H9 (cell line): Measurements from ENCODE around the gene SMARCA2. TPM values are rescaled to one million over a fixed set of nuclear protein-coding genes. Genes with fewer than 3 reads are reported as not detected.

Experiments used
- DNase-seq: peaks from one replicate; pipeline ENCODE4 v3.0.0-alpha.2; 2017
- H2AFZ ChIP-seq: one replicate; pipeline ENCODE4 v1.6.1; 2013; ENCODE audit warnings: mild to moderate bottlenecking, low read length, control low read depth, moderate library complexity
- H2AK5ac ChIP-seq: 2 replicates; pipeline ENCODE4 v1.6.1; 2013; ENCODE audit warnings: low read length, control low read depth, mixed read lengths; ENCODE audit not compliant: insufficient read length
- H2BK120ac ChIP-seq: one replicate; pipeline ENCODE4 v1.6.1; 2013; ENCODE audit warnings: low read depth, mild to moderate bottlenecking, low read length, control low read depth, inconsistent platforms; ENCODE audit not compliant: poor library complexity, severe bottlenecking
- H2BK12ac ChIP-seq: 2 replicates; pipeline ENCODE4 v1.6.1; 2013; ENCODE audit warnings: low read length, control low read depth, mixed read lengths, low read depth; ENCODE audit not compliant: insufficient read length
- H2BK15ac ChIP-seq: 2 replicates; pipeline ENCODE4 v1.6.1; 2013; ENCODE audit warnings: low read depth, low read length, control low read depth
- H2BK20ac ChIP-seq: one replicate; pipeline ENCODE4 v1.6.1; 2013; ENCODE audit warnings: low read depth, mild to moderate bottlenecking, low read length, control low read depth, inconsistent platforms; ENCODE audit not compliant: poor library complexity, severe bottlenecking
- H2BK5ac ChIP-seq: 2 replicates; pipeline ENCODE4 v1.6.1; 2013; ENCODE audit warnings: low read length, control low read depth, mixed read lengths; ENCODE audit not compliant: insufficient read length
- H3K14ac ChIP-seq: 2 replicates; pipeline ENCODE4 v1.6.1; 2013; ENCODE audit warnings: low read length, control low read depth; ENCODE audit not compliant: insufficient read depth
- H3K18ac ChIP-seq: 2 replicates; pipeline ENCODE4 v1.6.1; 2013; ENCODE audit warnings: low read depth, mild to moderate bottlenecking, mixed read lengths, low read length, control low read depth; ENCODE audit not compliant: insufficient read length
- H3K23ac ChIP-seq: 2 replicates; pipeline ENCODE4 v1.6.1; 2013; ENCODE audit warnings: low read length, control low read depth, mixed read lengths, low read depth; ENCODE audit not compliant: insufficient read length
- H3K23me2 ChIP-seq: 2 replicates; pipeline ENCODE4 v1.6.1; 2013; ENCODE audit warnings: low read depth, mild to moderate bottlenecking, mixed read lengths, low read length, control low read depth; ENCODE audit not compliant: insufficient read length, poor library complexity, severe bottlenecking
- H3K27ac ChIP-seq: 2 replicates; pipeline ENCODE4 v1.5.1; 2013; ENCODE audit warnings: low read length, control low read depth, mixed read lengths, low read depth; ENCODE audit not compliant: insufficient read length
- H3K27me3 ChIP-seq: 2 replicates; pipeline ENCODE4 v1.6.1; 2013; ENCODE audit warnings: low read length, control low read depth, inconsistent platforms; ENCODE audit not compliant: insufficient read depth
- H3K4ac ChIP-seq: 2 replicates; pipeline ENCODE4 v1.6.1; 2013; ENCODE audit warnings: low read depth, mild to moderate bottlenecking, control low read depth, inconsistent platforms, low read length, moderate library complexity
- H3K4me1 ChIP-seq: 2 replicates; pipeline ENCODE4 v1.6.1; 2013; ENCODE audit warnings: low read length, control low read depth, inconsistent platforms; ENCODE audit not compliant: insufficient read depth
- H3K4me2 ChIP-seq: 2 replicates; pipeline ENCODE4 v1.6.1; 2013; ENCODE audit warnings: low read length, control low read depth, mixed read lengths; ENCODE audit not compliant: insufficient read length, insufficient read depth
- H3K56ac ChIP-seq: 2 replicates; pipeline ENCODE4 v1.6.1; 2013; ENCODE audit warnings: low read depth, mild to moderate bottlenecking, mixed read lengths, low read length, control low read depth; ENCODE audit not compliant: insufficient read length
- H3K79me1 ChIP-seq: 2 replicates; pipeline ENCODE4 v1.6.1; 2013; ENCODE audit warnings: low read depth, mild to moderate bottlenecking, moderate library complexity, low read length, control low read depth, inconsistent platforms; ENCODE audit not compliant: insufficient read depth, poor library complexity, severe bottlenecking
- H3K79me2 ChIP-seq: 2 replicates; pipeline ENCODE4 v1.6.1; 2013; ENCODE audit warnings: low read length, control low read depth, inconsistent platforms; ENCODE audit not compliant: insufficient read depth
- H3K9ac ChIP-seq: 2 replicates; pipeline ENCODE4 v1.6.1; 2013; ENCODE audit warnings: low read length, control low read depth, mixed read lengths; ENCODE audit not compliant: insufficient read length; ENCODE audit errors: extremely low read depth
- H3K9me3 ChIP-seq: one replicate; pipeline ENCODE4 v1.6.1; 2013; ENCODE audit warnings: low read depth, low read length, inconsistent platforms; ENCODE audit not compliant: control insufficient read depth
- H3T11ph ChIP-seq: one replicate; pipeline ENCODE4 v1.6.1; 2013; ENCODE audit warnings: mild to moderate bottlenecking, low read length, control low read depth, inconsistent platforms
- H4K20me1 ChIP-seq: one replicate; pipeline ENCODE4 v1.6.1; 2013; ENCODE audit not compliant: control insufficient read depth, insufficient read length, insufficient read depth
- H4K5ac ChIP-seq: 2 replicates; pipeline ENCODE4 v1.6.1; 2013; ENCODE audit warnings: low read depth, mild to moderate bottlenecking, mixed read lengths, low read length, control low read depth; ENCODE audit not compliant: insufficient read length
- H4K8ac ChIP-seq: replicated peaks from 2 replicates; pipeline ENCODE4 v1.6.1; 2013; ENCODE audit warnings: low read length, control low read depth, mixed read lengths, low read depth; ENCODE audit not compliant: insufficient read length
- H4K91ac ChIP-seq: 2 replicates; pipeline ENCODE4 v1.6.1; 2013; ENCODE audit warnings: low read depth, mild to moderate bottlenecking, moderate library complexity, mixed read lengths, low read length, control low read depth; ENCODE audit not compliant: insufficient read length
- H3K27ac Mint-ChIP-seq, 3 experiments: 2 replicates in 2 of 3; 3 replicates in 1 of 3; pipeline ENCODE4 v1.8.0; 2020 to 2021; ENCODE audit warnings: mixed read lengths in 3 of 3, mild to moderate bottlenecking in 1 of 3, moderate library complexity in 1 of 3
- H3K27me3 Mint-ChIP-seq: 2 replicates; pipeline ENCODE4 v1.8.0; 2021; ENCODE audit warnings: low read depth, mild to moderate bottlenecking, moderate library complexity, mixed read lengths
- H3K36me3 Mint-ChIP-seq, 3 experiments: 2 replicates in 2 of 3; 3 replicates in 1 of 3; pipeline ENCODE4 v1.8.0; 2020 to 2021; ENCODE audit warnings: low read depth in 3 of 3, mixed read lengths in 3 of 3; ENCODE audit not compliant: insufficient read depth in 1 of 3
- H3K4me1 Mint-ChIP-seq, 2 experiments: 2 replicates each; pipeline ENCODE4 v1.8.0; 2020; ENCODE audit warnings: mixed read lengths in 2 of 2
- H3K4me3 Mint-ChIP-seq, 2 experiments: 2 replicates in 1 of 2; 3 replicates in 1 of 2; pipeline ENCODE4 v1.8.0; 2020 to 2021; ENCODE audit warnings: mild to moderate bottlenecking in 2 of 2, mixed read lengths in 2 of 2, moderate library complexity in 1 of 2
- H3K9me3 Mint-ChIP-seq, 2 experiments: 2 replicates in 1 of 2; 3 replicates in 1 of 2; pipeline ENCODE4 v1.8.0; 2020; ENCODE audit warnings: mild to moderate bottlenecking in 2 of 2, mixed read lengths in 2 of 2, moderate library complexity in 1 of 2
- WGBS: extraction: QIAGEN DNeasy Blood & Tissue Kit; methylation state at CpG from one replicate; pipeline ENCODE4 v1.1.7; 2013; ENCODE audit warnings: missing lambda C conversion rate, low lambda C conversion rate, mixed read lengths; ENCODE audit not compliant: insufficient read length; ENCODE audit errors: extremely low coverage; 5-methylcytosine and 5-hydroxymethylcytosine counted together
- total RNA-seq: library from RNA; stranded (reverse); gene quantifications from 2 replicates; pipeline ENCODE4 v1.2.1, GENCODE V29; 2021
- TF ChIP-seq, protein P1 (sequence below): fragments of 200-600 bp; sonication (generic); conservative IDR thresholded peaks from 3 replicates; pipeline ENCODE4 v1.8.0; 2021; ENCODE audit warnings: antibody characterized with exemption, mild to moderate bottlenecking

SMARCA2 gene
- total RNA-seq, 1 experiment from 2014 or later = 15.3 TPM

DNA sequence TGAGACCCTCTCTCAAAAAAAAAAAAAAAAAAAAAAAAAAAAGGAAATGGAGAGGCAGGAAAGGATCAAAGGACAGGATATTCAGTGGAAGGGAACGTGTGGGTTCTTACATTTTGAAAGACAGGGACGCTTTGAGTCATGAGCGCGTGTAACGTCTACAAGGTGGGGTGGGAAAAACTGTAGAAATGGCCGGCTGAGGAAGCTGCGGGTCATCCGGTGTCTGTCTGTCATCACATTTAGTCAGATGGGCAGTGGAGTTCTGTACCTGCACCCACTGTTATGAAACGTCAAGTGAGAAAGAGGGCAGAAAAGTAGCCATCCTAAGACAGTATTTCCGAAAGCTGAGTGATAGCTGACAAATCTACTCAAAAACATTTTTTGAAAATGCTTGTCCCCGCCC, 159.8 kb downstream of the SMARCA2 start:
- no peak overlapping the region for H3K4me3 Mint-ChIP-seq

More for the DNA sequence above, 159.8 kb downstream of the SMARCA2 start:
- H3K27ac Mint-ChIP-seq = peak overlapping the region in 1 of 3 experiments; percentile 31; a peak in 1 of 7 replicates
- no peak for DNase-seq
- H4K20me1 ChIP-seq = no peaks in the 10 kb centered on the region
- H3K18ac ChIP-seq = no peak overlapping the region
- H3K27me3 Mint-ChIP-seq = no peaks in the 10 kb centered on the region; the same call in 1 of the 2 replicates
- no peaks in the 10 kb centered on the region for H3K9me3 Mint-ChIP-seq
- no peak overlapping the region for H2BK20ac ChIP-seq
- peaks cover 18 to 23% of the 10 kb centered on the region in 2 experiments for H3K4me1 Mint-ChIP-seq
- H2BK12ac ChIP-seq = no peak overlapping the region
- H4K5ac ChIP-seq = no peak overlapping the region
- no peak overlapping the region for H3K4ac ChIP-seq
- H3K4me2 ChIP-seq = no peak overlapping the region
- TF ChIP-seq, protein P1, sequence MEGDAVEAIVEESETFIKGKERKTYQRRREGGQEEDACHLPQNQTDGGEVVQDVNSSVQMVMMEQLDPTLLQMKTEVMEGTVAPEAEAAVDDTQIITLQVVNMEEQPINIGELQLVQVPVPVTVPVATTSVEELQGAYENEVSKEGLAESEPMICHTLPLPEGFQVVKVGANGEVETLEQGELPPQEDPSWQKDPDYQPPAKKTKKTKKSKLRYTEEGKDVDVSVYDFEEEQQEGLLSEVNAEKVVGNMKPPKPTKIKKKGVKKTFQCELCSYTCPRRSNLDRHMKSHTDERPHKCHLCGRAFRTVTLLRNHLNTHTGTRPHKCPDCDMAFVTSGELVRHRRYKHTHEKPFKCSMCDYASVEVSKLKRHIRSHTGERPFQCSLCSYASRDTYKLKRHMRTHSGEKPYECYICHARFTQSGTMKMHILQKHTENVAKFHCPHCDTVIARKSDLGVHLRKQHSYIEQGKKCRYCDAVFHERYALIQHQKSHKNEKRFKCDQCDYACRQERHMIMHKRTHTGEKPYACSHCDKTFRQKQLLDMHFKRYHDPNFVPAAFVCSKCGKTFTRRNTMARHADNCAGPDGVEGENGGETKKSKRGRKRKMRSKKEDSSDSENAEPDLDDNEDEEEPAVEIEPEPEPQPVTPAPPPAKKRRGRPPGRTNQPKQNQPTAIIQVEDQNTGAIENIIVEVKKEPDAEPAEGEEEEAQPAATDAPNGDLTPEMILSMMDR = no peak
- no peak overlapping the region for H3K14ac ChIP-seq
- no peak overlapping the region for H3K23ac ChIP-seq
- no peak overlapping the region for H2AFZ ChIP-seq
- no peak overlapping the region for H2BK120ac ChIP-seq
- H3K4me1 ChIP-seq = peaks cover 6% of the 10 kb centered on the region; the same call in 1 of the 2 replicates
- no peak overlapping the region for H3K27ac ChIP-seq
- no peaks in the 10 kb centered on the region for H3K27me3 ChIP-seq
- H4K8ac ChIP-seq = no peak overlapping the region
- no peak overlapping the region for H3K56ac ChIP-seq
- peaks cover 0 to 5% (median 0%) of the 10 kb centered on the region in 3 experiments; a peak in 2 of 7 replicates for H3K36me3 Mint-ChIP-seq
- no peak overlapping the region for H2BK5ac ChIP-seq
- no peaks in the 10 kb centered on the region for H3K9me3 ChIP-seq
- H3K9ac ChIP-seq = no peak overlapping the region
- no peak overlapping the region for H2AK5ac ChIP-seq
- H3K79me1 ChIP-seq = no peaks in the 10 kb centered on the region
- H3K23me2 ChIP-seq = no peaks in the 10 kb centered on the region
- no peak overlapping the region for H2BK15ac ChIP-seq
- no peaks in the 10 kb centered on the region for H3K79me2 ChIP-seq
- H3T11ph ChIP-seq = no peak overlapping the region
- no peak overlapping the region for H4K91ac ChIP-seq
- no CpG with 5 or more reads among the region's 11 CpGs for WGBS
